CD4-positive, alpha-beta T cell treated with Interleukin-17A for 1 hour (primary cell): ENCODE data around the gene ZNF638.
"Not testable (repeated sequence)": the region's sequence is repeated elsewhere in the genome, so short reads cannot be mapped to it uniquely, and the experiment has no call there.

Source experiments
- DNase-seq: peaks from one replicate; pipeline ENCODE4 v3.0.0-alpha.2; 2020

Gene ZNF638, protein sequence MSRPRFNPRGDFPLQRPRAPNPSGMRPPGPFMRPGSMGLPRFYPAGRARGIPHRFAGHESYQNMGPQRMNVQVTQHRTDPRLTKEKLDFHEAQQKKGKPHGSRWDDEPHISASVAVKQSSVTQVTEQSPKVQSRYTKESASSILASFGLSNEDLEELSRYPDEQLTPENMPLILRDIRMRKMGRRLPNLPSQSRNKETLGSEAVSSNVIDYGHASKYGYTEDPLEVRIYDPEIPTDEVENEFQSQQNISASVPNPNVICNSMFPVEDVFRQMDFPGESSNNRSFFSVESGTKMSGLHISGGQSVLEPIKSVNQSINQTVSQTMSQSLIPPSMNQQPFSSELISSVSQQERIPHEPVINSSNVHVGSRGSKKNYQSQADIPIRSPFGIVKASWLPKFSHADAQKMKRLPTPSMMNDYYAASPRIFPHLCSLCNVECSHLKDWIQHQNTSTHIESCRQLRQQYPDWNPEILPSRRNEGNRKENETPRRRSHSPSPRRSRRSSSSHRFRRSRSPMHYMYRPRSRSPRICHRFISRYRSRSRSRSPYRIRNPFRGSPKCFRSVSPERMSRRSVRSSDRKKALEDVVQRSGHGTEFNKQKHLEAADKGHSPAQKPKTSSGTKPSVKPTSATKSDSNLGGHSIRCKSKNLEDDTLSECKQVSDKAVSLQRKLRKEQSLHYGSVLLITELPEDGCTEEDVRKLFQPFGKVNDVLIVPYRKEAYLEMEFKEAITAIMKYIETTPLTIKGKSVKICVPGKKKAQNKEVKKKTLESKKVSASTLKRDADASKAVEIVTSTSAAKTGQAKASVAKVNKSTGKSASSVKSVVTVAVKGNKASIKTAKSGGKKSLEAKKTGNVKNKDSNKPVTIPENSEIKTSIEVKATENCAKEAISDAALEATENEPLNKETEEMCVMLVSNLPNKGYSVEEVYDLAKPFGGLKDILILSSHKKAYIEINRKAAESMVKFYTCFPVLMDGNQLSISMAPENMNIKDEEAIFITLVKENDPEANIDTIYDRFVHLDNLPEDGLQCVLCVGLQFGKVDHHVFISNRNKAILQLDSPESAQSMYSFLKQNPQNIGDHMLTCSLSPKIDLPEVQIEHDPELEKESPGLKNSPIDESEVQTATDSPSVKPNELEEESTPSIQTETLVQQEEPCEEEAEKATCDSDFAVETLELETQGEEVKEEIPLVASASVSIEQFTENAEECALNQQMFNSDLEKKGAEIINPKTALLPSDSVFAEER (N-terminal part only)

GRCh38 chr2:71331581-71332434 is at the start of gene ZNF638:
TSS of gene ZNF638 (plus strand) at chr2:71331782. CDS start at chr2:71348955, 17,173 bp downstream.
- peak; percentile 92 for DNase-seq

- DNase-seq = no peak
Observed at GRCh38 chr2:71281950-71282349, 49.6 kb upstream of the ZNF638 start.

DNA sequence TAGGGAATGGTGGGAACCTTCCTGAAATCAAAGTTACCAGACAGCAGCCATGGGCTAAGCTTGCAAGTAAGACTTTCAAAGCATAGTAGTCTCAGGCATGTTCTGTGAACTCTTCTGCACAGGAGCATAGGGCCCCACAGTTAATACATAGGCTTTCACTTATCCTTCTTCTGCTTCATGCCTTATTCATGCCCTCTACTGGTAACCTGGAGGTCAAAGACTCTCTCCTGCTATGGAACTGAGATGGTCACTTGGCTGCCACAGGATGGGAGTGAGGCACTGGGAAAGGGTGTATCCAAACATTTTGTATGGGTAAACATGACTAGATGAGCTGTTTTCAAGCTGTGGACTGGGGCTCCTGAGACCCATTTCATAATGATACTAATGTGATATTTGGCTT is 49.1 kb upstream of the ZNF638 start:
- DNase-seq = no peak

DNA sequence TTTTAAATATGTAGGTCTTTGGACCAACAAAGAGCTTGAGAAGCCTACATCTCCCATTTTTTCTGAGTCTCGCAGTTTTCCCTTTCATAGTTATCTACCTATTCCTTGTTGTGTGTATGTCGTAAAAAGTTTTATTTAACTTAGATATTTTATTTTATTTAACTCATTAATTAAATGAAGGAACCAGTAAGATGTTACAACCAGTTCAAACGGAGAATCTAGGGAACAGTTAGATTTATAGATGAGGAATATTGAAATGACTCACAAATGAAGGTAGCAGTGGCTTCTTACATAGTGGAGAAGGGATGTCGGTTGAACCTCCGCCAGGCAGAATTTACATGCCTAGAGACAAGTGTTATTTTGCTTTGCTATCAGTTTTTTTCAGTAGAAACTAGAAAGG is 48.5 kb upstream of the ZNF638 start:
- DNase-seq = no peak

DNA sequence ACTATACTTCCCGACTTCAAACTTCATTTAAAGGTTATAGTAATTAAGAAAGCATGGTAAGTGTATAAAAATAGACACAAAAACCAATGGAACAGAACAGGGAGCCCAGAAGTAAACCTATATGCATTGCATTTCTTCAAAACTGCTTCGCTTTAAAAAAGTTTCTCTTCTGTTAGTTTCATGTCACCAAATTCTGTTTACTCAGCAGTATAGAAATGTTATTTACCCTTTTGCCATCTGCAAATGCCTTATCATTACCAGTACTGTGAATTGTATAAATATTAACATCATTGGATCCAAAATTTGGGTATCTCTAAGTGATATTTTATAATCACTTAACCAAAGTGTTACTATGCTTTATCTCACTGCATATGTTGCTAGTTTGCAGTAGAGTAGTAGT is 45.9 kb upstream of the ZNF638 start:
- DNase-seq = no peak

DNA sequence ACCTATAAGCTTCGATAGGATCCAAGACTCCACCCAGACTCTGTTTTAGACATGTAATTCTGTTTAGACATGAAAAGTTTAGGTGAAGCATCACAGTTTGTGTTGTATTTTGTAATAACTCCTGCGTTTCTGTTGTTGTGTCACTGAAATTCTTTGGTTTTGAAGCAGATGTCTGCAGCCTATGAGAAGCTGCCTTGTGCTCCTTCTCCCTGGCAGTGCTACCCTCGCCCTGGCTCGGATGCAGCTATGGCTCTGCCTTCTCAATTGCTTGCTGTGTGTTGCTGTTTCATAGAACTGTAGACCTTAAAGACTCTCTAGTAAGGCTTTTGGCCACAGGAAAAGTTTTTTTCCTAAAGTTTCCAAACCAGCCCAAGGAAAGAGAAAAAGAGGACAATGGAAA is 40.2 kb upstream of the ZNF638 start:
- no peak for DNase-seq

DNA sequence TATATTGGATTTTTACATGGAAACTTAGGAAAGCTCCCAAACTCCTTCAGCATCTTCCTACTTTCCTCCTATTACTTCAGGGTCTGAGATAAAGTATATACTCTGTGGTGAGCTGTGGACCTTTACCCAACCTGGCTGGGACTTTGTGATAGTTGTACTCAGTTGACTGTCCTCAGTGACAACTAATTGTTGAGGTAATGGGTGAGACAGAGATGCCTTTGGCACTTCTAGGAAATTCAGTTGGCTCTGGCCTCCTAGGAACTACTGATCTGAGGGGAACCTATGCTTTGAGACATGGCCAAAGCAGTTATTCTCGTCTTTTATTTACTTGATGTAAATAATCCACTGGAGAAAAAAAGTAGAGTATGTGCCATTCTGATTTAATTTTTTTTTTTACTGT is 39.4 kb upstream of the ZNF638 start:
- no peak for DNase-seq

- DNase-seq = no peak
Observed at GRCh38 chr2:71298914-71299313, 32.7 kb upstream of the ZNF638 start.

DNA sequence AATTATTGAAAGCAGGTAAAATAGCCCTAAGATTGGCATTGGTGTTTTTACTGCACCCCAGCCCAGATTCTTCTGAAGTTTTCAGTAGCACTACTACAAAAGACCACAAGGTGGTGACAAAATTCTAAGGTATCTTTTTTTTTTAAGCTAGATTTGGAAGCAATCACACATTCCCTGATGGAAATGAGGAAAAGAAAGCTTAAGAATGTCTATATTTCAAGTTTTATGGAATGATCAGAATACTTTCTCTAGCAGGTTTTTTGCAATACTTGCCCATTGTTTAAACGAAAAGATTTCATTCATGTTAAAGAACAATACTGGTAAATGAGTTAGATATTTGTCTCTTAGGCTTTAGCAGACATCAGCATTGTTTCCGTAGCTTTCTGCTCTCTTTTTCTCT is 32.1 kb upstream of the ZNF638 start:
- peak; percentile 39 for DNase-seq

- no peak for DNase-seq
Observed at GRCh38 chr2:71303849-71304248, 27.7 kb upstream of the ZNF638 start.

DNA sequence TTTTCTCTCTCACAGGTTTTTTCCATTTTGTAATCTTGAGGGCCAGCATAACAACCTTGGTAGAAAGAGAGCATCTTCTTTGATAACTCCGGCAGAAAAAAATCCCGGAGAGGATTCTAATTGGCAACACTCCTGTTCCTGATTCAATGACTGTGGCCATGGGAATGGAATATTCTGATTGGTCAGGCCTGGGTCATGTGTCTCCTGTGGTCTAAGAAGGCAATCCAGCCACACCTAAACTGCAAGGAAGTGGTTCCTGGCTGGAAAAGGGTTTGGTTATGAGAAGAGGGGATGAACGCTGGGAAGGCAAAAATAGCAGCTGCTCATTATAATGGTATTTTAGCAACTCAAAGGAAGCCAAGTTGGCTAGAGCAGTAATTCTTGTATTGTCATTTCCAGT is 24.8 kb upstream of the ZNF638 start:
- no peak for DNase-seq

GRCh38 chr2:71313016-71313766 is 18.4 kb upstream of the ZNF638 start:
- DNase-seq = no peak

DNA sequence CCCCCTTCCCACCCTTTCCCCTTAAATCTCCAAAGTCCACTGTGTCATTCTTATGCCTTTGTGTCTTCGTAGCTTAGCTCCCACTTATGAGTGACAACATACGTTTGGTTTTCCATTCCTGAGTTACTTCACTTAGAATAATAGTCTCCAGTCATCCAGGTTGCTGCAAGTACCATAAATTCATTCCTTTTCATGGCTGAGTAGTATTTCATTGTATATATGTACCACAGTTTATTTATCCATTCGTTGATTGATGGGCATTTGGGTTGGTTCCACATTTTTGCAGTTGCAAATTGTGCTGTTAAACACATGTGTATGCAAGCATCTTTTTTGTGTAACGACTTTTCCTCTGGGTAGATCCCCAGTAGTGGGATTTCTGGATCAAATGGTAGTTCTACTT is 14.5 kb upstream of the ZNF638 start:
- DNase-seq = no peak

GRCh38 chr2:71317900-71318299 is 13.7 kb upstream of the ZNF638 start:
- DNase-seq = not testable (repeated sequence)

- no peak for DNase-seq
Observed at GRCh38 chr2:71323386-71323785, 8.2 kb upstream of the ZNF638 start.

GRCh38 chr2:71326968-71327367 is 4.6 kb upstream of the ZNF638 start:
- DNase-seq = no peak

DNA sequence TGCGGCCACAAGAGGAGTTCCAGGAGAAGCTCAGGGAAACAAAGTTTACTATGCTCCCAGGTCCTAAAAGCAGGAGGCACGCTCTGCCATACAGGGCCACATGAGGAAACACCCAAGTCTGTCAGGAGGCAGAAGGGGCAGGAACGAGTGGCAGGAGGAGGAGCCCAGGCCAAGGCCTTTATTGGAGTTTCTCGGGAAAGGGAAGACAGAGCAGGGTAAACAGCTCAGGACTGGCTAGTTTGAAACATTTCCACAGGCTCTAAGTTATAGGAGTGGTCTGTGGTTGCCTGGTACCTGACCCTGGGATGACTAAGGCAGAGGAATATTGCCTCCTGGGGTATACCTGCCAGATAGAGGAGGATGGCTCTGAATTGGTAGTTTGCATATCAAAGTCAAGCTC is 3.7 kb upstream of the ZNF638 start:
- no peak for DNase-seq

GRCh38 chr2:71330155-71330554 is 1.4 kb upstream of the ZNF638 start:
- no peak for DNase-seq

DNA sequence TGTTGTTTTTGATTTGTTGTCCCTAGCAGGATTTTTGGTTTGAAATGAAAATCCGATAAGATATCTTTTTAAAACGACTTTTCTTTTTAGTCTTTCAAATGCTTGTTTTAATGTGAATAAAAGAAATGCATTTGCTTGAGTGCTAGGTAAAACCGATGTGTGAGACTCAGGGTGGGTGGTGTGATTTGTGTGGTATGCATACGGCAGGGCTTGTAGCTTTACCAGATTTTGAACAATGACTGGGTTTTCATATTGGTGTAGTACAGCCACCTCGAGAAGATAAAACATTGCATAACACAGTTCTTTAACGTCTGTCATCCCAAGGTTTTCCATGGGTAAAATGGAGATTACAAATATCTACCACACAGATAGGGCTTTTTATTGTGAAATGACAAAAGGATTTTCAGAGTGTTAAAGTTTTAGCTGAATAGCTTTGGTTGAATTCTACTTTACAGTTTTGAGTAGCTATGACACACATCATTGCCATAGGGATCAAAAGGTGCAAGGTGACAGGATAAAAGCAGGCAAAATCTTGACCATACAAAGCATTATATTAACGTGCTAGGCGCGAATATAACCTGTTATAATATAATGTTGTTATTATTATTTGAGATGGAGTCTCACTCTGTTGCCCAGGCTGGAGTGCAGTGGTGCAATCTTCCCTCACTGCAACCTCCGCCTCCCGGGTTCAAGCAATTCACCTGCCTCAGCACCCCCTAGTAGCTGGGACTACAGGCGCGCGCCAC is 824 bp upstream of the ZNF638 start:
- no peak for DNase-seq

DNA sequence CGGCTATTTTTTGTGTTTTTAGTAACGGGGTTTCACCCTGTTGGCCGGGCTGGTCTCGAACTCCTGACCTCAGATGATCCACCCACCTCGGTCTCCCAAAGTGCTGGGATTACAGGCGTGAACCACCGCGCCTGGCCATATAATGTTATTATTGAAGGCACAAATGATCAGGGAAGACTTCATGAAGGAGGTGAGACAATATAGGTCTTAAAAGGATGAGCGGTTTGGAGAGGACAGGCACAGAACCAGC is 326 bp upstream of the ZNF638 start:
- DNase-seq = not testable (repeated sequence)

DNA sequence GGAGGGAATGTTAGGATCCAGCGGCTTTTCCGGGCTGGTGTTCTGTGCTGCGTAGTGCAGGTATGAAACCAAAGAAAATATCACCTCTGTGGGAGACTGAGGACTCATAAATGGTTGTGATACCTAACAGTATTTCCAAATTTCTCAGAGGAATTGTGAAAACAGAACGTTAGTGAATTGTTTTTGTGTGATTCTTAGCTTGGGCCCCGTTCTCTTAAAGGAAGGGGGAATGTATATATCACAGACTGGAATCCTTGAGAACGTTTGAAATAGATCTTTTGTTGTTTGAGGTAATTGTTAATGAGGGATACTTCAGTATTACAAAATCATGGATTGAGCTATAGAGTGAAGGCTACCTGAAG is 834 bp downstream of the ZNF638 start:
- DNase-seq = no peak
